GM21526 (cell line): ENCODE results near the gene SELENOT.
"Not testable (repeated sequence)": the region's sequence is repeated elsewhere in the genome, so short reads cannot be mapped to it uniquely, and the experiment has no call there.

ENCODE experiments used
- ATAC-seq: cut with Tn5 transposase; IDR thresholded peaks from one replicate; pipeline ENCODE4 v1.9.1; 2021; ENCODE audit warnings: moderate library complexity; ENCODE audit not compliant: unreplicated experiment, low FRiP score

The SELENOT gene

GRCh38 chr3:150607267-150608065 lies 4.3 kb downstream of the SELENOT start:
- no peak for ATAC-seq

GRCh38 chr3:150609988-150610387 lies 6.9 kb downstream of the SELENOT start:
- no peak for ATAC-seq

DNA sequence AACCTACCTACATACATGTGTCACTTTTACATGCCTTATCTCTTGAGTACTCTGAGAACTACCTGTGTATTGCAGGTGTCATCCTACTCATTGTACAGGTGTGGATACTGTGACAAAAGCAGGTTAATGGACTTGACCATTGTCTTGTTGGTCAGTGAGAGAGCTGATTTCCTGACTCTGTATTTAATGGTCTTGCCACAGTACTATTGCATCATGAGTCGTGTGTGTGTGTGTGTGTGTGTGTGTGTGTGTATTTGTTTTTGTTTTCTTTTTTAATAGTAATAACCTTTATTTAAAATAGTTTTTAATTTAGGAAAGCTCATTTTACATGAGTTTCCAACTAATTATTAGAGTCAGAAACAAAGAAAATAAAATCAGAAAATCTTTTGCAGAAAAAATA lies 7.7 kb downstream of the SELENOT start:
- ATAC-seq = no peak

GRCh38 chr3:150611666-150612065 lies 8.5 kb downstream of the SELENOT start:
- ATAC-seq = no peak

DNA sequence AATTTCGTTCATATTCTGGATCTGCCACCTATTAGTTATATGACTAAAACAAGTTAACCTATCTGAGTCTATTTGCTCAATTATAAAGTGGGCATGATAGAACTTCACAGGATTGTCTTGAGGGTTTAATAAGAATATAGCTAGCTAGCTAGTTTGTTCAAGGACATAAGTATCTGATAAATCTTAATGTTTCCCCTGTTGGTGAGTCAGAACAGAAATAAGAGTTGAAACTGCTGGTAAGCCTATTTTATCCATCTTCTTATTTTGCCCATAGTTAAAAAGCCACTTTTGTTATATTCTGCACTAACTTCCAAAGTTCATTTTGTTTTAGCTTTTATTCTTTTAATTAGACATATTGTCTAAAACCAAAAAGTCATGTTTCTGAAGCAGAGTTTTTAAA lies 9.4 kb downstream of the SELENOT start:
- no peak for ATAC-seq

DNA sequence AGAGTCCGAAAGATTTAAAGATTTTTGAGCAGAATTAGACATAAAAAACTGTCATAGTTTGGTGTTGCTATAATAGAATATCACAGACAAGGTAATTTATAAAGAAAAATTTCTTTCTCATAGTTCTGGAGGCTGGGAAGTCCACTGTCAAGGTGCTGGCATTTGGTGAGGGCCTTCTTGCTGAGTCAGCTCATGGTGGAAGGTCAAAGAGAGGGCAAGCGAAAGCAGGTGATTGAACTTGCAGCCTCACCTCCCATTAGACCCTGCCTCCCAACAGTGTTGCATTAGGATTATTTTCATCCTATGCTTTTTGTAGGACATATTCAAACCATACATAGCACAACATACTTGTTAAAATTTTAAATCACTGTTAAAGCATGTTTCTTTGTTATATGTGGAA lies 9.9 kb downstream of the SELENOT start:
- ATAC-seq = no peak

GRCh38 chr3:150613709-150614480 lies 10.8 kb downstream of the SELENOT start:
- ATAC-seq = no peak

DNA sequence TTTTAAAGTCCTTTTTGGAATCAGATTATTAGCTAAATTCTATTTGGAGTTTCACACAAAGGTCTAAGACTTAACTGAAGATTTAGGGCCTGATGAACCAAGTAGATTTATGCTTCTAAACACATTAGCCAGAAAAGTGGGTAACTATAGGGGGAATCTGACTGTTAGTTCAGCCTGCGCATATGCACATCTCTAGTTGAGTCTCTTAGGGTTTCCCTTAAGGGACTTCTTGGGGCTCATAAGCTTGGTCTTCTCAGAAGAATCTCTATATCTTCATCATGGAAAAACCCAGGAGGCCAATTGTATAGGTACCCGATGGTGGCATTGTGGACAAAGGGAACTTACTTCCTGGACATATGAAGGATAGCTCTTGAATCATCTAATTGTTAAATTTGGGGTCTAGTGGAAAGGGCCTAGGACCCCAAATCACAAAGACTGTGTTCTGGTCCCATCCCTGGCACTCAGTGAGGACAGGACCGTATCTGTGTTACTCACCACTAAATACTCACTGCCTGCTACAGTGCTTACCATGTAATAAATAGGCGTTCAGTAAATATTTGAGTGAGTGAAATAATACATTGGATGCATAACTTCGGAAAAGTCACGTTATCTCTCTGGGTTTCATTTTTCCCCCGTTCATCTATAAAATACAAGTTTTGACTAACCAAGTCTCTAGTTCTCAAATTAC lies 17.0 kb downstream of the SELENOT start:
- no peak for ATAC-seq

GRCh38 chr3:150622955-150623354 lies 19.8 kb downstream of the SELENOT start:
- not testable (repeated sequence) for ATAC-seq

DNA sequence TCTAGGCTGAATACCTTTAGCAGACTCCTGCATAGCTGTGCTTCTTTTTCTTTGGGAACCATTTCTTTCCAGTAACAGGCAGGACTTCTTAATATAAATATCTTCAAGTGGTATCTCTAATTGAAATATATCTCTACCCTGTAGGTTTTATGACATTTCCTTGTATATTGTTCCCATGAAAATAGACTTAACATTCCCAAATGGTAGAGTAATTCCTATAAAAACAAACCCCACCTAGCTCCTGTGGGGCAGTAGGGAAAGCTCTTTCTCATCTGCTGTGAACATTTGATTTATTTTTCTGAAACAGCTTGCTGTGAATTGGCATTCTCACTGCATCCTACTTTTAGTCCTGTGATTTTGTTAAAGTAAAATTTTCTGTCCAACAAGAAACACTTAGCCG lies 20.8 kb downstream of the SELENOT start:
- no peak for ATAC-seq

GRCh38 chr3:150626148-150626930 lies 23.2 kb downstream of the SELENOT start:
- ATAC-seq = no peak

GRCh38 chr3:150627557-150627956 lies 24.4 kb downstream of the SELENOT start:
- no peak for ATAC-seq

GRCh38 chr3:150631515-150632221 lies 28.5 kb downstream of the SELENOT start:
- no peak for ATAC-seq

GRCh38 chr3:150635076-150635475 lies 32.0 kb downstream of the SELENOT start:
- ATAC-seq = no peak

GRCh38 chr3:150635526-150635925 lies 32.4 kb downstream of the SELENOT start:
- ATAC-seq = peak; percentile 66

- ATAC-seq = no peak
These were observed 33.1 kb downstream of the SELENOT start for GRCh38 chr3:150636258-150636657.

DNA sequence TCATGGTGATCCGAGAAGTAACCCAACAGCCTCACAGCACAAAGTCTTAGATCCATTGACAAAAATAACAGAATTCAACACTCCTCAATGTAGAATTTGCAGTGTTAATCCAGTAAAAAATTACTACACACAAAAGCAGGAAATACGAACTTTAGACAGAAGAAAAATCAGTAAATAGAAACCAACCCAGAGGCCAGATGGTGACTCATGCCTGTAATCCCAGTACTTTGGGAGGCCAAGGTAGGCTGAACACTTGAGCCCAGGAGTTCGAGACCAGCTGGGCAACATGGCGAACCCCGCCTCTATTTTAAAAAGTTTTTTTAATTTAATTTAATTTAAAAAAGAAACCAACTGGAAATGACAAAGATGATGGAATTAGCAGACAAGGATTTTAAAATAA lies 36.1 kb downstream of the SELENOT start:
- ATAC-seq = no peak

DNA sequence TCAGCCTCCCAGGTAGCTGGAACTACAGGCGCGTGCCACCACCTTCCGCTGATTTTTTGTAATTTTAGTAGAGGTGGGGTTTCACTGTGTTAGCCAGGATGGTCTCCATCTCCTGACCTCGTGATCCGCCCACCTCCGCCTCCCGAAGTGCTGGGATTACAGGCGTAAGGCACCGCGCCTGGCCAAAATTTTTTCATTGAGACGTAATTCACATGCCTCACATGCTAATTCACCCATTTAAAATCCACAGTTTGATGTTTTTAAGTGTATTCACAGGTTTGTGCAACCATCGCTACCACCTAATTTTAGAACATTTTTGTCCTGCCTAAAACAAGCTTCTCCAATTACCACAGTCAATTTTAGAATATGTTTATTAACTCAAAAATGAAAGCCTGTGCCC lies 37.1 kb downstream of the SELENOT start:
- ATAC-seq = no peak

GRCh38 chr3:150653110-150653561 lies 50.0 kb downstream of the SELENOT start:
- ATAC-seq = no peak

GRCh38 chr3:150656316-150656715 lies 53.2 kb downstream of the SELENOT start:
- no peak for ATAC-seq
